ENCODE measurements around the gene THEMIS.
"Not testable (repeated sequence)": the region's sequence is repeated elsewhere in the genome, so short reads cannot be mapped to it uniquely, and the experiment has no call there.

THEMIS gene

GRCh38 chr6:127793396-127793795, 107.5 kb downstream of the THEMIS start:
- DNase-seq, result no peak

GRCh38 chr6:127792616-127793015, 108.2 kb downstream of the THEMIS start:
- DNase-seq, result no peak

- DNase-seq, result no peak
Measured at GRCh38 chr6:127791779-127792528, 108.9 kb downstream of the THEMIS start.

- no peak for DNase-seq
Measured at GRCh38 chr6:127790571-127790970, 110.3 kb downstream of the THEMIS start.

- DNase-seq, result no peak
Measured at GRCh38 chr6:127786109-127786508, 114.7 kb downstream of the THEMIS start.

- DNase-seq, result no peak
Measured at GRCh38 chr6:127784468-127784867, 116.4 kb downstream of the THEMIS start.

GRCh38 chr6:127781636-127782272, 119.1 kb downstream of the THEMIS start:
- not testable (repeated sequence) for DNase-seq

- DNase-seq, result no peak
Measured at GRCh38 chr6:127776320-127776719, 124.5 kb downstream of the THEMIS start.

- no peak for DNase-seq
Measured at GRCh38 chr6:127775371-127775770, 125.5 kb downstream of the THEMIS start.

- no peak for DNase-seq
Measured at GRCh38 chr6:127768745-127769144, 132.1 kb downstream of the THEMIS start.

GRCh38 chr6:127768223-127768622, 132.6 kb downstream of the THEMIS start:
- DNase-seq, result no peak

- no peak for DNase-seq
Measured at GRCh38 chr6:127765949-127766348, 134.9 kb downstream of the THEMIS start.

GRCh38 chr6:127762284-127762683, 138.6 kb downstream of the THEMIS start:
- no peak for DNase-seq

- no peak for DNase-seq
Measured at GRCh38 chr6:127761084-127761483, 139.8 kb downstream of the THEMIS start.

- DNase-seq, result no peak
Measured at GRCh38 chr6:127749095-127749494, 151.8 kb downstream of the THEMIS start.

- DNase-seq, result no peak
Measured at GRCh38 chr6:127748290-127748689, 152.6 kb downstream of the THEMIS start.

- DNase-seq, result no peak
Measured at GRCh38 chr6:127738423-127738822, 162.4 kb downstream of the THEMIS start.

- no peak for DNase-seq
Measured at GRCh38 chr6:127737768-127738167, 163.1 kb downstream of the THEMIS start.

GRCh38 chr6:127737009-127737486, 163.8 kb downstream of the THEMIS start:
- peak; percentile 17 for DNase-seq

GRCh38 chr6:127732927-127733326, 167.9 kb downstream of the THEMIS start:
- DNase-seq, result no peak

GRCh38 chr6:127727260-127727953, 173.5 kb downstream of the THEMIS start:
- DNase-seq, result no peak

- no peak for DNase-seq
Measured at GRCh38 chr6:127725821-127726220, 175.0 kb downstream of the THEMIS start.

- no peak for DNase-seq
Measured at GRCh38 chr6:127718694-127719093, 182.2 kb downstream of the THEMIS start.

GRCh38 chr6:127717384-127717783, 183.5 kb downstream of the THEMIS start:
- no peak for DNase-seq
